GM12873 (cell line): ENCODE results near the gene TM2D3.

Experiments used
- CTCF ChIP-seq: IDR thresholded peaks from 2 replicates; pipeline ENCODE4 v1.5.1; 2012; ENCODE audit warnings: low read depth, mild to moderate bottlenecking, moderate library complexity, low read length, control low read depth; ENCODE audit not compliant: insufficient read depth; ENCODE audit errors: missing control alignments

TM2D3 gene

DNA sequence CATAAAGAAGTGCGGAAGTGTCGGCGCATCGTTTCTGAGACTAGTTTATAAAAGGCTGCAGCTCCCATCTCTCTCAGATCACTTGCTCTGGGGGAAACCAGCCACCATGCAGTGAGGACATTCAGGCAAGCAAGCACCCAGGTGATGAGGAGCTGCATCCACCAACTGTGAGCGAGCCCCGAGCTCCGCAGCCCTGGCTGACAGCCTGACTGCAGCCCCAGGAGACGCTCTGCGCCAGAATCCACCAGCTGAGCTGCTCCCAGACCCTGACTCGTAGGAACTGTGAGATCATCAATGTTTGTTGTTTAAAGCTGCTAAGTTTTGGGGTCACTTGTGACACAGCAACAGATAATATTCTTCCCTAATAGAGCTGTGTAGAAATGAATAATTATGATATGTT is 5.0 kb upstream of the TM2D3 start:
- TF ChIP-seq CTCF = no peak

GRCh38 chr15:101654624-101655337 is 2.6 kb upstream of the TM2D3 start:
- TF ChIP-seq CTCF = peak; percentile 16

DNA sequence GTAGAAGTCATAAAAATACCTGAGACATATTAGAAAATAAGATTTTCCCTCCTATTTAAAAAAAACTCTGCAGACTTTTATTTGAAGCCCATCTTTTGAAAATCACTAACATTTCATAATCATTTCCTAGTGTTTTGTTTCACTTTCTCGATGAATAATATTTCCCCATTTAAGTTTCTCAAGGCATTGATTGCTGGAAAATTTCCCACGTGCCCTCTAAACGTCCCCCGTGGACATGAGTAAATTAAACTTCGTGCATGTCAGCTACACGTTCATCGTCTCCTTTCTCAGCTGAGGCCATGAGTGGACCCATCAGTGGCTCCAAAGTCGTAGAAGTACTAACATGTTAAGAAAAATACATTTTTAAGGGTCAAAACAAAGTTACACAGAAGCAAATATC is 2.0 kb upstream of the TM2D3 start:
- no peak for TF ChIP-seq CTCF

GRCh38 chr15:101652786-101653430 is 727 bp upstream of the TM2D3 start:
- TF ChIP-seq CTCF = no peak

- no peak for TF ChIP-seq CTCF
Measured at GRCh38 chr15:101651554-101652097, 555 bp downstream of the TM2D3 start.

DNA sequence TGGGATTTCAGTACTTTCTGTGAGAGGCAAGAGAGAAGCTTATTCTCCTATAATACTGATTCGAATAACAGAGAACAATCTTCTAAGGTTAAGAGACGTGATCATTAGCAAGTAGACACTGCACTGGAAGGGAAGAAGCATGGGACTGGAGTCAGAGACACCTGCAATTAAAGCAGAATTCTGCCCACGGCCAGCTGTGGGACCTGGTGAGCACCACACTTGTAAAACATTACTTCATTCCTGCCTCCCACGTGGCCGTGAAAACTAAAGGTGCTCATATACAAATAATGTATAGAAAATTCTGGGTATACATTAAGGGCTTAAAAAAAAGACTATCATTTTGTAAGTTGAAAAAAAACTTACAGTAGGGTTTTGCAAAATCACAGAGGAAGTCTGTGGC is 2.0 kb downstream of the TM2D3 start:
- TF ChIP-seq CTCF = no peak

- TF ChIP-seq CTCF = no peak
Measured at GRCh38 chr15:101648356-101648755, 3.8 kb downstream of the TM2D3 start.
